ENCODE measurements around the gene EEF1G. TPM values are rescaled to one million over a fixed set of nuclear protein-coding genes. Genes with fewer than 3 reads are reported as not detected.

The EEF1G gene
- total and polyA plus RNA-seq, 2 of the 13 experiments (the other 11 are each of a cell fraction or from before 2014, with no cell fraction given): 1,787 to 2,144 TPM

DNA sequence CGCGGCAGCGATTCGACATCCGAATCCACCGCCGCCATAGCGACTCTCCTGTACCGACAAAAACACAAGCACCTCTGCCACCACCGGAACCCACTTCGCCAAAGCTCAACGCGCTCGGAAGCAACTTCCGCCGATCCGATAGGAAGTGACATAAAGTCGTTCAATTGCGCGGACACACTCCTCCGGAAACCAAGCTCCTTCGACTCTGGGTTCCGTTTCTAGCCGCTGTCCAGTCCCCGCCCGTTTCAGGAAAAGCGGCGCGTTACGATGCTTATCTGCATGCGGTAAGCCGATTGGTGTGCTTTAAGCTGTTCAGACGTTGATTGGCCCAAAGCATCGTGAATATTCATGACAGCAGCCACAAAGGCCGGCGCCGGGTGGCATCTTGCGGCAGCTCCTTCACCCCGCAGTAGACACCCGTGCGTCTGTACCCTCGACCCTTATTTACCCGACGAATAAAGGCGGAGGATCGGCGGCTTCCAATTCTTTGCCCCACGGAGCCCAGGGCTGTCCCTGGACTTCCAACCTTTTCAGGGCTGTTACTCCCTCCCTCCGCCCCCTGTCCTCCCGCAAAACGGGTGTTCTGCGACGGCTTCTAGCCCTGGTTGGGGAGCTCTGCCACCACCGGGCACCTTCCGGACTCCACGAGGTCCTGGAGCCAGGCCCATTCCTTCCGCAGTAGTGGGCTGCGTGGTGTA lies 17.9 kb upstream of the EEF1G start, which contains the start of gene TUT1 (continued):
- TF ChIP-seq, protein P1, sequence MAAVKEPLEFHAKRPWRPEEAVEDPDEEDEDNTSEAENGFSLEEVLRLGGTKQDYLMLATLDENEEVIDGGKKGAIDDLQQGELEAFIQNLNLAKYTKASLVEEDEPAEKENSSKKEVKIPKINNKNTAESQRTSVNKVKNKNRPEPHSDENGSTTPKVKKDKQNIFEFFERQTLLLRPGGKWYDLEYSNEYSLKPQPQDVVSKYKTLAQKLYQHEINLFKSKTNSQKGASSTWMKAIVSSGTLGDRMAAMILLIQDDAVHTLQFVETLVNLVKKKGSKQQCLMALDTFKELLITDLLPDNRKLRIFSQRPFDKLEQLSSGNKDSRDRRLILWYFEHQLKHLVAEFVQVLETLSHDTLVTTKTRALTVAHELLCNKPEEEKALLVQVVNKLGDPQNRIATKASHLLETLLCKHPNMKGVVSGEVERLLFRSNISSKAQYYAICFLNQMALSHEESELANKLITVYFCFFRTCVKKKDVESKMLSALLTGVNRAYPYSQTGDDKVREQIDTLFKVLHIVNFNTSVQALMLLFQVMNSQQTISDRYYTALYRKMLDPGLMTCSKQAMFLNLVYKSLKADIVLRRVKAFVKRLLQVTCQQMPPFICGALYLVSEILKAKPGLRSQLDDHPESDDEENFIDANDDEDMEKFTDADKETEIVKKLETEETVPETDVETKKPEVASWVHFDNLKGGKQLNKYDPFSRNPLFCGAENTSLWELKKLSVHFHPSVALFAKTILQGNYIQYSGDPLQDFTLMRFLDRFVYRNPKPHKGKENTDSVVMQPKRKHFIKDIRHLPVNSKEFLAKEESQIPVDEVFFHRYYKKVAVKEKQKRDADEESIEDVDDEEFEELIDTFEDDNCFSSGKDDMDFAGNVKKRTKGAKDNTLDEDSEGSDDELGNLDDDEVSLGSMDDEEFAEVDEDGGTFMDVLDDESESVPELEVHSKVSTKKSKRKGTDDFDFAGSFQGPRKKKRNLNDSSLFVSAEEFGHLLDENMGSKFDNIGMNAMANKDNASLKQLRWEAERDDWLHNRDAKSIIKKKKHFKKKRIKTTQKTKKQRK (IDR thresholded peaks at IDR 0.05; ENCODE audit: low read length): no peak
- peak; percentile 93 for TF ChIP-seq ZNF792 (CRISPR knock-in tag; IDR thresholded peaks at IDR 0.05)
- TF ChIP-seq, protein P2, sequence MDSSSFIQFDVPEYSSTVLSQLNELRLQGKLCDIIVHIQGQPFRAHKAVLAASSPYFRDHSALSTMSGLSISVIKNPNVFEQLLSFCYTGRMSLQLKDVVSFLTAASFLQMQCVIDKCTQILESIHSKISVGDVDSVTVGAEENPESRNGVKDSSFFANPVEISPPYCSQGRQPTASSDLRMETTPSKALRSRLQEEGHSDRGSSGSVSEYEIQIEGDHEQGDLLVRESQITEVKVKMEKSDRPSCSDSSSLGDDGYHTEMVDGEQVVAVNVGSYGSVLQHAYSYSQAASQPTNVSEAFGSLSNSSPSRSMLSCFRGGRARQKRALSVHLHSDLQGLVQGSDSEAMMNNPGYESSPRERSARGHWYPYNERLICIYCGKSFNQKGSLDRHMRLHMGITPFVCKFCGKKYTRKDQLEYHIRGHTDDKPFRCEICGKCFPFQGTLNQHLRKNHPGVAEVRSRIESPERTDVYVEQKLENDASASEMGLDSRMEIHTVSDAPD (CRISPR knock-in tag; IDR thresholded peaks at IDR 0.05): peak; percentile 83
- TF ChIP-seq, protein P3, sequence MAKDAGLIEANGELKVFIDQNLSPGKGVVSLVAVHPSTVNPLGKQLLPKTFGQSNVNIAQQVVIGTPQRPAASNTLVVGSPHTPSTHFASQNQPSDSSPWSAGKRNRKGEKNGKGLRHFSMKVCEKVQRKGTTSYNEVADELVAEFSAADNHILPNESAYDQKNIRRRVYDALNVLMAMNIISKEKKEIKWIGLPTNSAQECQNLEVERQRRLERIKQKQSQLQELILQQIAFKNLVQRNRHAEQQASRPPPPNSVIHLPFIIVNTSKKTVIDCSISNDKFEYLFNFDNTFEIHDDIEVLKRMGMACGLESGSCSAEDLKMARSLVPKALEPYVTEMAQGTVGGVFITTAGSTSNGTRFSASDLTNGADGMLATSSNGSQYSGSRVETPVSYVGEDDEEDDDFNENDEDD (CRISPR knock-in tag; IDR thresholded peaks at IDR 0.05; ENCODE audit: borderline replicate concordance): peak; percentile 80
- TF ChIP-seq ZNF432 (CRISPR knock-in tag; IDR thresholded peaks at IDR 0.05; ENCODE audit: borderline replicate concordance): no peak
- peak; percentile 54; the same call in 1 of the 2 replicates for TF ChIP-seq SMAD1 (CRISPR knock-in tag; IDR thresholded peaks at IDR 0.05; ENCODE audit: borderline replicate concordance, low read depth)
- TF ChIP-seq ZSCAN31 (CRISPR knock-in tag; IDR thresholded peaks at IDR 0.05; ENCODE audit: low read depth): peak; percentile 91
- 0 out of 2 replicates have a peak, but pooled peaks have one; percentile 20 for TF ChIP-seq RBAK (CRISPR knock-in tag; IDR thresholded peaks at IDR 0.05)
- peak; percentile 99 for TF ChIP-seq SNAPC2 (CRISPR knock-in tag; IDR thresholded peaks at IDR 0.05)
- TF ChIP-seq, protein P4, sequence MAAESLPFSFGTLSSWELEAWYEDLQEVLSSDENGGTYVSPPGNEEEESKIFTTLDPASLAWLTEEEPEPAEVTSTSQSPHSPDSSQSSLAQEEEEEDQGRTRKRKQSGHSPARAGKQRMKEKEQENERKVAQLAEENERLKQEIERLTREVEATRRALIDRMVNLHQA (CRISPR knock-in tag; IDR thresholded peaks at IDR 0.05): no peak
- TF ChIP-seq MAFG (CRISPR knock-in tag; IDR thresholded peaks at IDR 0.05): no peak
- TF ChIP-seq FOXK2 (IDR thresholded peaks at IDR 0.05): peak; percentile 79; the same call in 1 of the 2 replicates
- no peak for TF ChIP-seq TBP (CRISPR knock-in tag; IDR thresholded peaks at IDR 0.05)
- no peak for TF ChIP-seq MLLT10 (CRISPR knock-in tag; IDR thresholded peaks at IDR 0.05)
- TF ChIP-seq CEBPG (CRISPR knock-in tag; IDR thresholded peaks at IDR 0.05): peak; percentile 76
- TF ChIP-seq ZNF101 (CRISPR knock-in tag; IDR thresholded peaks at IDR 0.05; ENCODE audit: borderline replicate concordance, low read depth): no peak
- no peak for TF ChIP-seq SALL2 (CRISPR knock-in tag; IDR thresholded peaks at IDR 0.05)
- TF ChIP-seq HNF4A (CRISPR knock-in tag; IDR thresholded peaks at IDR 0.05): no peak
- no peak for TF ChIP-seq FOXA1 (IDR thresholded peaks at IDR 0.05)
- TF ChIP-seq FOXA1 (CRISPR knock-in tag; IDR thresholded peaks at IDR 0.05): peak; percentile 54
- peak; percentile 50 for TF ChIP-seq ZNF781 (CRISPR knock-in tag; IDR thresholded peaks at IDR 0.05; ENCODE audit: borderline replicate concordance, not compliant biosample characterization)
- no peak for TF ChIP-seq AKAP8 (CRISPR knock-in tag; IDR thresholded peaks at IDR 0.05)
- TF ChIP-seq AGO2 (optimal IDR thresholded peaks at IDR 0.05; ENCODE audit: low read depth, low read length): peak; percentile 78
- TF ChIP-seq, protein P5, sequence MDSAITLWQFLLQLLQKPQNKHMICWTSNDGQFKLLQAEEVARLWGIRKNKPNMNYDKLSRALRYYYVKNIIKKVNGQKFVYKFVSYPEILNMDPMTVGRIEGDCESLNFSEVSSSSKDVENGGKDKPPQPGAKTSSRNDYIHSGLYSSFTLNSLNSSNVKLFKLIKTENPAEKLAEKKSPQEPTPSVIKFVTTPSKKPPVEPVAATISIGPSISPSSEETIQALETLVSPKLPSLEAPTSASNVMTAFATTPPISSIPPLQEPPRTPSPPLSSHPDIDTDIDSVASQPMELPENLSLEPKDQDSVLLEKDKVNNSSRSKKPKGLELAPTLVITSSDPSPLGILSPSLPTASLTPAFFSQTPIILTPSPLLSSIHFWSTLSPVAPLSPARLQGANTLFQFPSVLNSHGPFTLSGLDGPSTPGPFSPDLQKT (CRISPR knock-in tag; IDR thresholded peaks at IDR 0.05; ENCODE audit: borderline replicate concordance): no peak
- no peak for TF ChIP-seq REXO4 (CRISPR knock-in tag; IDR thresholded peaks at IDR 0.05; ENCODE audit: borderline replicate concordance)

Data from HepG2 (cell line).